ENCODE results near the gene MOSPD2.

GRCh38 chrX:14923761-14924160 lies 50.5 kb downstream of the MOSPD2 start:
- TF ChIP-seq ELK1 (IDR thresholded peaks at IDR 0.05; ENCODE audit: low read depth, low read length), result no peak
- no peak for TF ChIP-seq FOSL2 (IDR thresholded peaks at IDR 0.05)
- TF ChIP-seq FOSL2 (CRISPR knock-in tag; IDR thresholded peaks at IDR 0.05), result no peak
- no peak for TF ChIP-seq CTCF (IDR thresholded peaks at IDR 0.05)
- no peak for TF ChIP-seq RAD21 (conservative IDR thresholded peaks at IDR 0.05 in 1 of 2, IDR thresholded peaks at IDR 0.05 in 1 of 2)
- no peak for TF ChIP-seq ZFP36 (IDR thresholded peaks at IDR 0.05; ENCODE audit: borderline replicate concordance, partially characterized antibody)
- TF ChIP-seq SREBF2 (IDR thresholded peaks at IDR 0.05), result no peak
- TF ChIP-seq EP300 (IDR thresholded peaks at IDR 0.05), result no peak
- no peak for TF ChIP-seq MAFK (IDR thresholded peaks at IDR 0.05; ENCODE audit: partially characterized antibody)
- TF ChIP-seq TP53 (CRISPR knock-in tag; IDR thresholded peaks at IDR 0.05), result no peak
- TF ChIP-seq POLR2A (IDR thresholded peaks at IDR 0.05; ENCODE audit: low read length), result no peak
- no peak for TF ChIP-seq REST (IDR thresholded peaks at IDR 0.05)
- no peak for TF ChIP-seq HMGXB4 (CRISPR knock-in tag; IDR thresholded peaks at IDR 0.05; ENCODE audit: borderline replicate concordance)
- no peak for TF ChIP-seq CBX8 (IDR thresholded peaks at IDR 0.05)
- no peak for TF ChIP-seq EHMT2 (IDR thresholded peaks at IDR 0.05; ENCODE audit: low read depth)

All from A549 (cell line).